Ammon's horn (tissue), 1 donor: ENCODE data around the gene NLRC3.

Experiments
- DNase-seq: peaks from one replicate; pipeline ENCODE4 v3.0.0-alpha.2; 2016; ENCODE audit warnings: low spot score

Gene NLRC3

DNA sequence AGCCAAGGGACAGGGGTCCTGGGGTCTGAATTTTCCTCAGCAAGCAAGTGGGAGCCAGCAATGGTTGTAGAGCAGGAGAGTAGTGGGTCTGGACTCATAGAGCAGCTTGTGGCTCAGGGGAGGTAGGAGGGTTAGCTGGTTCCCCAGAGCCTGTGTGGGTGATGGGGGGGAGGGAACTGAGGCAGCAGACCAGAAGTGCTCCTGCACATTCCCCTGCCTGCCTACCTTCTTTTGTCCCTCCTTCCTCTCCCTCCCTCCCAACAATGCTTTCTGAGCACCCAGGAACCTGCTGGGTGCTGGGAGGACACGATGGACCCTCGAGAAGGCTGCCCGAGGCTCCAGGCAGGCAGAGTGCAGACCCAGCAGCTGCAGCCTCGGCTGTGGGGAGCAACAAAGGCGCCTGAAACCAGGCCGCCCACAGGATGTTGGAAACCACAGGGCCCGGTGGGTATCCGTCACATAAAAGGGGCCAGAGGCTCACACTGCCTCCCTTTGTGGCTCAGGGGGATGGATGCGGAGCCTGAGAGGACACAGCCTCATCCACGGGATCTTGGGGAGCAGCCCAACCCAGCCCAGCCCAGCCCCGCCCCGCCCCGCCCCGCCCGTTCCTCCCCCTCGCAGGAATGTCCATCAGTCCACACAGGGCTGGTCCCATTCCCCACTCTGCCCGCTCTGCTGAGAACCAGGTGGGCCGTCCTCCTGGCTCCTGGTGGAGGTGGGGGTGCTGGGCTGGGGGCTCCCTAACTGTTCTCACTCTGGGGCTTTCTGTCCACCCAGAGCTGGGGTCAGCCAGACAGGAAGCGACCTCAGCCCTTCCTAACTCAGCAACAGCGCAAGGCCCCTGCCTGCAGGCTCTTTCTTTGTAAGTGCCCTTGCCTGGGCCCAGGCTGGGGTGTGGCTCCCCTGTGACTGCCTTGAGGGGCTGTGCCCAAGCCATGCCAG lies 1.7 kb upstream of the NLRC3 start:
- DNase-seq, result no peak

DNA sequence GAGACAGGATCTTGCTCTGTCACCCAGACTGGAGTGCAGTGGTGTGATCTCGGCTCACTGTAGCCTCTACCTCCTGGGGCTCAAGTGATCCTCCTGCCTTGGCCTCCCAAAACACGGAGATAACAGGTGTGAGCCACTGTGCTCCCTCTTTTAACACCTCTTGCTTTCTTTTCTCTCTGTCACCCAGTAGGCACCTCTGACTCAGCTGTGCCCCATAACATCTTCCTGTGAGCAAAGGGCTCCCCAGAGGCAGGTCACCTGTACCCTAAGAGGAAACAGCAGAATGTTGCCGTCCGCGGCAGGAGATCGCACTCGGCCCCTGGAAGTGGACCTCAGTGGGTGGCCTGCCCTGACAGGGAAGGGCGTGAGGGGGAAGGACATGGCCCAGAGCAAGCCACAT lies 918 bp upstream of the NLRC3 start:
- no peak for DNase-seq

DNA sequence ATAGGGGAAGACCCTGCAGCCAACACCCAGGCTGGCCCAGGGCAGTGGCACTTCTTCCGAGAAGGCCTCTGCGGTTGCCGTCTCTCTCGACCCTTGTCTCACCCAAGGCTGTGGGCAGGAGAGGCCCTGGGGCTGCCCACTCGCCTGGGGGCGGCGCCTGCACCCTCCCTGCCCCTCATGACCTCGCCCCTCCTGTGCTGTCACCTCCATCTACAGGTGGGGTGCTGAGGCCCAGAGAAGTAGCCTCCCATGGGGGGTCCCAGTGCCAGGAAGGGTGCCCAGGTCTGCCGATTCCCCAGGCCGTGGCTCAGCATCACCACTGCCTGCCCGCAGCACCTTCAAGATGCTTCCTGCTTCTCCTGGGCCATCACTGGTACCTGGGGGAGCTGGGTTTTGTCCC lies 992 bp downstream of the NLRC3 start:
- no peak for DNase-seq

DNA sequence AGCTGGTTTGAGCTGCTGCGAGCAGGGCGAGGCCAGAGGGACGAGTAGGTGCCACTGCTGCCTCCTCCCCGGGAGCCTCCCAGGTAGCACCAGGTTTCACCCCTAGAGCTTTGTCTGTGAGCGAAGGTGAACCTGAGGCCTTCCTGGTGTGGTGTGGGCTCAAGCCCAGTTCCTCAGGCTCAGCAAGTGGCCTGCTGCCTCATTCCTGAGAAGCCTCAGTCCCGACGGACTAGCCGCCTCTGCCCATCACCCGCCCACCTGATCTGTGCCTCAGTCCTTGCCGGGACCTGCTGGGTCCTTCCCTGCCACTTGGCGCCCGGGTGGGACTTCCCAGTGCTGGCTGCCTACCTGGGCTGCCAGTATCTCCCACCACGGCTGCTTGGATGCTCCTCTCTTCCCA lies 1.7 kb downstream of the NLRC3 start:
- no peak for DNase-seq

DNA sequence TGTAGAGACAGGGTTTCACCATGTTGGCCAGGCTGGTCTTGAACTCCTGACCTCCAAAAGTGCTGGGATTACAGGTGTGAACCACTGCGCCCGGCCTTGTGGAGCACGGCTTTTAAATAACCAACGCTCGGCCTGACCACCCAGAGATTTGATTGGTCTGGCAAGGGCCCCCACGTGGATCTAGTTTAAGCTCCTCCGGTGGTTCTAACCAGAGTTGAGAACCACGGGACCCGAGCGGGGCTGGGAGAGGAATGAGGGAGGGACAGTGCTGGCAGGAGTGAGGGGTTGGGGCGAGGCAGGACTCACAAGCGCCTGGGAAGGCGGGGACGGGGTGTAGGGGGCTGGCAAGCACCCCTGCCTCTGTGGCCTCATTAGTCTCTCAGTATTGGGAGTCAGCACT lies 3.0 kb downstream of the NLRC3 start:
- no peak for DNase-seq

DNA sequence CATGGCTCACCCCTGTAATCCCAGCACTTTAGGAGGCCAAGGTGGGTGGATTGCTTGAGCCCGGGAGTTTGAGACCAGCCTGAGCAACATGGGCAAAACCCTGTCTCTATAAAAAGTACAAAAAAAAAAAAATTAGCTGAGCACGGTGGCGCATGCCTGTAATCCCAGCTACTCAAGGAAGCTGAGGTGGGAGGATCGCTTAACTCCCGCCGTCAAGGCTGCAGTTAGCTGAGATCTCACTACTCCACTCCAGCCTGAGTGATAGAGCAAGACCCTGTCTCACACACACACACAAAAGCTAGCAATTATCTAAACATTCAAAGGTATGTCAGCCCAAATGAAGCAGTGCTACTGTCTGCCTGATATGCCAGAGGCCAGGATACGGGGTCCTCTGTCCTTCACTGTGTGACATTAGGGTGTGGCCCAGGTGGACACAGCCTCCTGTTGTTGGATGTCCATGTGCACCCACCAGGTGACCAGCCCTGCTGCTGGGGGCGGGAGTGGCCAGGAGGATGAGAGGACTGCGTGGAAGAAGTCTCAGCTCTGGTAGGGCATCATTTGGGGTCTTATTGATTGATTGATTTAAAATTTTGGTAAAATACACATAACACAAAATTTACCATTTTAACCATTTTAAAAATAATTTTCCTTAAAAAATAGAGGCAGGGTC lies 3.9 kb downstream of the NLRC3 start:
- no peak for DNase-seq

DNA sequence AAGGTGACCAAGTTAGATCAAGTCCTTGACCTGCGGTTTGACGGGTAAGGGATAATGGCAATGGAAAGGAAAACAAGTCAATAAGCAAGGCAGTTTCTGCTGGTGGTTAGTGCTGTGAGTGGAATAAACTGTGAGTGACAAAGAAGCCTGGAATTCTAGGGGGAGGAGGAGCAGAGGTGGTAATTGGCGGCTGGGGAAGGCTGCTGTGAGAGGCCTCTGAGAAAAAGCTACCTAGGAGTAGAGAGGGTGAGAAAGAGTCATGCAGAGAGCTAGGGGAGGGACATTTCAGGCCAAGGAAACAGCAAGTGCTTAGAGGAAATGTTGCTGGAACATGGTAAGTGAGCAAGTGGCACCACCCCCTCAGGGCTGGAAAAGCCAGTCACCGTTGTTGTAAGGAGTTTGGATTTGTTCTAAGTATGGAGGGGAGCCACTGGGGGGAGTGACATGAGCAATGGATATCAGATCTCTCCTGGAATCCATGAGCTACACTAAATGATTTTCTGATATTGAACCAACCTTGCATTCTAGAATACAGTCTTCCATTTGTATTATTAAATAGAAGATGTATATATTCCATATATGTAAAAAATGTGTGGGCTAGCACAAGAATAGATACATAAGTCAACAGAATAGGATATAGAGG lies 6.7 kb downstream of the NLRC3 start:
- no peak for DNase-seq

DNA sequence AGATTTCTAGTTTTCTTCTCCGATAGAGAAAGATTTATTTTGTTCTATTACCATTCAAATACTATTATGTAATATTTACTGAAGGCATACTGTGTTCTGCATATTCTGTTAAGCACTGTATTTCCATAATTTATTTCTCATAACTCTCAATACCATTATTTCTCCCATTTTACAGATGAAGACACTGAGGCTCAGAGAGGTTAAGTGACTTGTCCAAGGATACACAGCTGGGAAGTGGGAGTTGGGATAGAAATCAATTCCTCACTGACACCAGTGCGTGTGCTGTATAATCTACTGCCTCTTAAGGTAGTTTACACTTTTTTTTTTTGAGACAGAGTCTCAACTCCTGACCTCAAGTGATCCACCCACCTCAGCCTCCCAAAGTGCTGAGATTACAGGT lies 7.4 kb downstream of the NLRC3 start:
- no peak for DNase-seq

DNA sequence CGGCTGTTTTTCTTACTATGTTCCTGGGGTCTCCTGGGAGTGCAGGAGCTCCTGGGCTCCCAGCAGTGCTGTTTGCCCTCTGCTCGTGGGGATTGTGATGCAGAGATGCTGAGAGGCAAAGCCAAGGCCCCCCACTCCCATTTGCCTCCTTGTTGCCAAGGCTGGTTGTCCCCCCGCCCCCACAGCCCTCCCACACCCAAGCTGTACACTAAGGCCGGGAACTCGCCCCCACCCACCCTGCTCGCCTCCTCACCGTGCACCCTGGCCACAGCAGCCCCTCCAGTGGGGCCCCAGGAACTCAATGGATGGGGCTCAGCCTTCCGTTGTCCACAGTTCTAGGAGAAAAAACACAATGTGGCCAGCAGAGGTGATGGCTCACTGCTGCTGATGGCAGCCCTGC lies 10.2 kb downstream of the NLRC3 start:
- DNase-seq, result no peak

DNA sequence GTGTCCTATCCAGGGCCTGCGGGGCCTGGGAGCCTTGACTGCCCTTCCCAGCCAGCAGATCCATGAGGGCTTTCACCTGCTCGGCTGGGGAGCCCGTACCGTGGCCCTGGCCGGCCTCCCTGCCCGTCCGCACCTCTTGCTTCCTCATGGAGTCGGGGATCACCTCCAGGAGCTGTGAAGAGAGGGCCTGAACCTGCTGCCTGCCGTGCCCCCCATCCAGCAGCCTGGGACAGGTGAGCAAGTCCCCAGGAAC lies 12.4 kb downstream of the NLRC3 start:
- no peak for DNase-seq

DNA sequence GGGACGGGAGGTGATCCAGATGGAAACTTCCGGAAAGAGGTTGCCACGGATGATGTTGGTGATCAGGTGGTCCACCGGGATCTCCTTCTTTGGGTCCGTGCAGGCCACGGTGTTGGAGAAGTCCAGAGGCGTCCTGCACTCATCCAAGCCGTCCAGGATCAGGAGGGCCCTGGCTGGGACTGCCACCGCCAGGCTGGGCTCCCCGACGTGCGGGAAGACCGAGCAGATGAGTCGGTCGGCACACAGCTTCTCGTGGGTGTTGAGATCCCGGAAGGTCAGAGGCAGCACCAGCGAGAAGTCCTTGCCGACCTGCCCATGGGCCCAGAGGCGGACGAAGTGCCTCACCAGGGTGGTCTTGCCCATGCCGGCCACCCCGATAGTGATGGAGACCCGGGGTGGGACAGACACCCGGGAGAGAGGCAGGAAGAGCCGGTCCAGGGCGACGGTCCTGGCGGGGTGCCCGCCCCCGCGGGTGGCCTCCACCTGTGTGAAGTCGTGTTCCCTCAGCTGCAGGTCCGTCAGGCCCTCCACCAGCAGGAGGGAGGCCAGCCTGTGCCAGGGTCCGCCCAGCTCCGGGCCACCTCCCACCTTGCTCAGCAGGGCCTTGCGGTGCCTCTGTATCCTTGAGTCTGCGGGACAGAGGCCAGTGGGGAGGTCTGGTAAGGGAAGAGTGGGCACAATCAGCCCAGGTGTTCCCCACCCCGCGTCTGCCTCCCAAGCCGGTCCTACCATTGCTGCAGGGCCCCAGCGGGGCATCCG lies 12.9 kb downstream of the NLRC3 start:
- DNase-seq, result no peak

DNA sequence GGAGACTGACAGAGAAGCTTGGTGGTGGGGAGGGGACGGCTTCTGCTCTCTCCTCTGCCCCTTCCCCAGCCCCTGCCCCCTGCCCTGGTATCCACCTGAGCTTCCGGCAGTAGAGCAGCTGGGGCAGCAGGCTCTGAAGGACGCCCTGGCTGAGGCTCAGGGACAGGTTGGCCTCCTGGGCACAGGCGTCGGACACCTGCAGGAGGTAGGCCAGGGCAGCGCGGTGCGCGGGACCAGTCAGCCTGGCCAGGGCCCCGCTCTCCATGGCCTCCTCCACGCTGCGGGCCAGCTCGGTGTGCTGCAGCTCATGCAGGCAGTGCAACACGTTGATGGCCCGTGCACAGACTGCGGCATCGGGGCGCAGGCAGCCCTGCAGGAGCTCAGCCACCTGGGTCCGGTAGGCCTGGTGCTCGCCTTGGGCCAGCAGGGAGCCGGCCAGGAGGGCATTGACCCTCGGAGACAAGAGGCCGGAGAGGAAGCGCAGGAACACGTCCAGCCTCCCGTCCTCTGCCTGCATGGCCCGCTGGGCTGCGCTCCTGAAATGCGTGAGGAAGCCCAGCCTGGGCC lies 14.2 kb downstream of the NLRC3 start:
- no peak for DNase-seq

DNA sequence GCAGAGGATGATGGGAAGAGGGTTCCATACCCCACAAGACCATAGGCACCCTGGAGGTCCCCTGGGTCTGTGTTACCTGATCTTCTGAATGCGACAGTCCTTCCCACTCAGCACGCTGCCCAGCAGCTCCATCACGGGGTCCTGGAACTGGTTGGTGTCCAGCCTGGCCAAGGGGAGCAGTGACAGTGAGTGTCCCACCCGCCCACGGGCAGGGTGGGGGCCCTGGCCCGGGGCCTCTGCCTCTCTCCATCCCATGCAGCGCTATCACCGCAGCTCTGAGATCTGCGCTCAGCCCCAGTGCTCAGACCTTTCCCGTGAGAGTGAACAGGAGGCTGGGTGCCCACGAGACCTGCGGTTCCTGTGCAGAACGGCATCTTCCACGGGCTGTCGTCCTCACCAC lies 15.6 kb downstream of the NLRC3 start:
- no peak for DNase-seq

DNA sequence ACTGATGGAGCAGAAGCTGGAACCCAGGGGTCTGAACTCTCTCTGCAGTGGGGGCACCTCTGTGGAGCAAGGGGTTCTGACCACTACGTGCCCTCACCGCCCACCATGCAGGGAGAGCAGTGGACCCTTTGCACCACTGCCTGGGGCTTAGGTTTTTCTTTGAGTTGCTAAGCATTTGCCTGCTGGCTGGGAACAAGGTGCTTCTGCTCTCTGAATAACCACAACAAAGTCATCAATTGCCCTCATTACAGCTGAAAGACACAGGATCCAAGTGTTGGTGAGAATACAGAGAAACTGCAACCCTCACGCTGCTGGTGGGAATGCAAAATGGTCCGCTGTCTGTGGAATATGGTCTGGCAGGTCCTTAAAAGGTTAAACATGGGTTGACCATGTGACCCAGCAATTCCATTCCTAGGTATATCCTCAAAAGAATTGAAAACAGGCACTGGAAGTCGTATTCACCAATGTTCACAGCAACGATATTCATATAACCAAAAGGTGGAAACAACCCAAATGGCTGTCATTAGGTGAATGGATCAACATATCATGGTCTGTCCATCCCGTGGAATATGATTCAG lies 22.8 kb downstream of the NLRC3 start:
- no peak for DNase-seq

DNA sequence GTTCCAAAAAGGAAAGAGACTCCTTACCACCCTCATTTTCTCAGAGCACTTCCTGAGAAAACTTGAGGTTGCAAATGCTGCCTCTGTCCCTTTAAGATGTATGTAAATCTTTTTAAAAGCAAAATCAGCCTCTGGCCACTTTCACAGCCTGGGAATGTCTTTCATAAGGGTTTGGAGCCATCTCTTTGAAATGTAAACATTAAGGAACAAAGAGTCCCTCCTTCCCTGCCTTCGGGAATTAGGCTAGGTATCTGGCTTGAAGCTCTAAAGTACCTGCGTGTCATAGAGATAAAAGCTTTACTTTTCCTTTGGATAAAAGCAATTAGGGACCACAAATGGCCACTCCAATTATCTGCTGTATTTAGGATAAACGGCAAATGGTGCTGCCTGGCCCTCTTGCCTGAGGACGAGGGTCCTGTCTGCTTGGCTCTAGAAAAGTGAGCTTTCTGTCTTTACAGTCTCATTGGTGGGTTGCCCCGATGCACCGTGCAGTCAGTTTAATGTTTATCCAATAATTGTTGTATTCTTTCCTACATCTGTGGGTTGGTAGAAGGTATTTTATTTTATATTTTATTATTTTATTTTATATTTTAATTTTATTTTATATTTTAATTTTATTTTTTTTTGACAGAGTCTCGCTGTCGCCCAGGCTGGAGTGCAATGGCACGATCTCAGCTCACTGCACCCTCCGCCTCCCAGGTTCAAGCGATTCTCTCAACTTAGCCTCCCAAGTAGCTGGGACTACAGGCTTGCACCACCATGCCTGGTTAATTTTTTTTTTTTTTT lies 23.9 kb downstream of the NLRC3 start:
- DNase-seq, result no peak

DNA sequence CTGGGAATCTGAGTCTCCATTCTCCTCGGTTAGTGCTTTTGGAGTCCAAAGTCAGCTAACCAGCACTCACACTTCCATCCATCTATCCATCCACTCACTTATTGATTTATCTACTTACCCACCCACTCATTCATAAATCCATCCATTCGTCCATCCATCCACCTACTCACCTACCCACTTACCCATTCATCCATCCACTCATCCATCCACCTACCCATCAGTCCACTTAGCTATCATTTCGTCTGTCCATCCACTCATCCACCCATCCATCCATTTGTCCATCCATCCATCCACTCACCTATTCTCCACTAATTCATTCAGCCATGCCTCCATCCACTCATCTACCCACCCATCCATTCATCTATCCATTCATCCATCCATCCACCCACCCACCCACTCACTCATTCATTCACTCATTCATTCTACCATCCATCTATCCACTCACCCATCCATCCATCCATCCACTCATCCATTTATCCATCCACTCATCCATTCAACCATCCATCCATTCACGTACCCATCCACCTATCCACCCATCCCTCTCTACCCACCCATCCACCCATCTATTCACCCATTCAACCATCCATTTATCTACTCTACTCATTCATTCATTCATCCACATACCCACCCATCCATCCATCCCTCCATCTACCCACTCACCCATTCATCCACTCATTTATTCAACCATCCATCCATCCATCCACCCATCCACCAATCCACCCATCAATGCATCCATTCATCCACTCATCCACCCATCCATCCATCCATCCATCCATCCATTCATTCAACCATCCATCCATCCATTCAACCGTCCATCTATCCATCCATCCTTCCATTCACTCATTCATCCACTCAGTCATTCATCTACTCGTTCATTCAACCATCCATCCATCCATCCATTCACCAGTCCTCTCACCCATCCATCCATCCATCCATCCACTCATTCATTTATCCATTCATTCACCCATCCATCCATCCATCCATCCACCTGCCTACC lies 26.1 kb downstream of the NLRC3 start:
- no peak for DNase-seq

DNA sequence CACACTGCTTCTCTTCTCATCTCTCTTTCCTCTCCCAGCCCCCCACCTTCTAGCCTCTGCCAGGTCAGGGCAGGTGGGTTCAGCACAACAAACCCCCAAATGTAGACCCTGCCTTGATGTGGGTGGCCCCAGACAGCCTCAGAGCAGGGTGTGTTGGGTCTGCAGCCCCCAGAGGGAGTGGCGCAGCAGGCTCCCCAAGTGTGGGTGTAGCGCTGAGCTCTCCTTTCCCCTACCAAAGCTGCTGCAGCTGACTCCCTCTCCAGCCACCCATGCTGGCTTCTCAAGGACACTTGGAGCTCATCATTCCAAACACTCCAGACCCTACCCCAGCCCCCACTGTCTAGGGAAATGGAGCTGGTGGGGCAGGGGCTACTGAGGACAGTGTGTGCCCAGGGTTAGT lies 27.3 kb downstream of the NLRC3 start:
- DNase-seq, result no peak

DNA sequence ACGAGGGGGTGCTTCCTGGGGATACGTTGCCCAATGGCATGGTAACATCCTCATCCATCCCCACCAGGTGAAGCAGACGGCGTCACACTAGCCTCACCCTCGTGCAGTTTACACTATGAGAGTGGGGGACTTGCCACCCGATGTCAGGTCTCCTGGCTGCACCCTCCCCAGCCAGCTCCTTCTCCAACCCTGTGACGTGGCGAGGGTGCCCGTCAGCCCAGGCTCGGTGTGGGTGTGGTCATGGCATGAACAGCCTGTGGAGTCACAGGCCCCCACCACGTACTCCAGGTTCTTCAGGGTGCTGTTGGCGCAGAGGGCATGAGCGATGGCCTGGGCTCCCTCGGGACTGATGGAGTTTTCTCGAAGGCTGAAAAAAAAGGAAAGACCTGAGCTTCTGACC lies 28.3 kb downstream of the NLRC3 start:
- no peak for DNase-seq

DNA sequence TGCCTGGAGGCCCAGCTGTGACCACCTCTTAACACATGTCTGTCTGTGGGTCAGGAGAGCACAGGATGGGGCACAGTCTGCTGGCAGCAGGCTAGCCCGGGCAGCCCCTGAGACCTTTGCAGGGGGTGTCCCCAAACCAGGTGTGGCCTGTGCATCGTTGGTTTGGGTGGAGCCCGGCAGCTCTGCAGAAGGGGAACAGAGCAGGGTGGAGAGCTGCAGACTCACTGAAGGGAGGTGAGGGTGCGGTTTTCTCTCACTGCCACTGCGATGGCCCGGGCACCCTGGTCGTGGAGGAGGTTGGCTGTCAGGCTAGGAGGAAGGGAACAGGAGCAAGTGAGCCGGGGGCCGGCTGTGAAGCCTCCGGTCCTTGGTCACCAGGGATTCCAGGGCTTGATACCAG lies 28.8 kb downstream of the NLRC3 start:
- no peak for DNase-seq
